HL-60 (cell line): ENCODE data around the gene ADAMTSL3.

Experiments
- GABPA ChIP-seq: IDR thresholded peaks from 2 replicates; pipeline ENCODE4 v1.6.1; 2012; ENCODE audit warnings: low read depth
- POLR2AphosphoS5 ChIP-seq: IDR thresholded peaks from 2 replicates; pipeline ENCODE4 v1.6.1; 2012; ENCODE audit warnings: low read depth
- SPI1 ChIP-seq: IDR thresholded peaks from 2 replicates; pipeline ENCODE4 v1.6.1; 2012; ENCODE audit warnings: low read depth, mild to moderate bottlenecking, borderline replicate concordance
- TF ChIP-seq, protein P1 (sequence below): IDR thresholded peaks from one replicate; pipeline ENCODE4 v1.5.1; 2011; ENCODE audit warnings: low read length, control low read depth, inconsistent platforms; ENCODE audit not compliant: insufficient read depth
- TF ChIP-seq, protein P2 (sequence below): IDR thresholded peaks from 2 replicates; pipeline ENCODE4 v1.6.1; 2012; ENCODE audit warnings: low read depth; ENCODE audit not compliant: insufficient replicate concordance

DNA sequence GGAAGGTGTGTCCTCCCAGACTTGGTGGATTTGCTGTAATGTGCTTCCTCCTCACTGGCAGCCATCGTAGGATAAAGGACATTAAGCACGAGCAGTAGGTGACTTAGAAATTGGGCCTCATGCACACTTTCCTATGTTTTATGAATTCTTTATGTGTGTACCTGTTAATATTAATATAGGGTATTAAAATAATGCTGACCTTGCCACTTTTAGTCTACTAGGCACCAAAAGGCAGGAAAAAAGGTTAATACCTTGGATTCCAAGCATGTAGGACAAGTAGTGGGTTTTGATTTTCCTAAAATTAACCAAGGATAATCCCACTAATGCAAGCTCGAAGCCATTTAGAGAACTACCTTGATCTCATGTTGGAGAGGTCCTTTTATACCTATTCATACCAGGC is 55.9 kb downstream of the ADAMTSL3 start:
- TF ChIP-seq, protein P1, sequence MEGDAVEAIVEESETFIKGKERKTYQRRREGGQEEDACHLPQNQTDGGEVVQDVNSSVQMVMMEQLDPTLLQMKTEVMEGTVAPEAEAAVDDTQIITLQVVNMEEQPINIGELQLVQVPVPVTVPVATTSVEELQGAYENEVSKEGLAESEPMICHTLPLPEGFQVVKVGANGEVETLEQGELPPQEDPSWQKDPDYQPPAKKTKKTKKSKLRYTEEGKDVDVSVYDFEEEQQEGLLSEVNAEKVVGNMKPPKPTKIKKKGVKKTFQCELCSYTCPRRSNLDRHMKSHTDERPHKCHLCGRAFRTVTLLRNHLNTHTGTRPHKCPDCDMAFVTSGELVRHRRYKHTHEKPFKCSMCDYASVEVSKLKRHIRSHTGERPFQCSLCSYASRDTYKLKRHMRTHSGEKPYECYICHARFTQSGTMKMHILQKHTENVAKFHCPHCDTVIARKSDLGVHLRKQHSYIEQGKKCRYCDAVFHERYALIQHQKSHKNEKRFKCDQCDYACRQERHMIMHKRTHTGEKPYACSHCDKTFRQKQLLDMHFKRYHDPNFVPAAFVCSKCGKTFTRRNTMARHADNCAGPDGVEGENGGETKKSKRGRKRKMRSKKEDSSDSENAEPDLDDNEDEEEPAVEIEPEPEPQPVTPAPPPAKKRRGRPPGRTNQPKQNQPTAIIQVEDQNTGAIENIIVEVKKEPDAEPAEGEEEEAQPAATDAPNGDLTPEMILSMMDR: no peak
- TF ChIP-seq POLR2AphosphoS5 (no peak), GABPA (no peak), SPI1 (no peak)
- TF ChIP-seq, protein P2, sequence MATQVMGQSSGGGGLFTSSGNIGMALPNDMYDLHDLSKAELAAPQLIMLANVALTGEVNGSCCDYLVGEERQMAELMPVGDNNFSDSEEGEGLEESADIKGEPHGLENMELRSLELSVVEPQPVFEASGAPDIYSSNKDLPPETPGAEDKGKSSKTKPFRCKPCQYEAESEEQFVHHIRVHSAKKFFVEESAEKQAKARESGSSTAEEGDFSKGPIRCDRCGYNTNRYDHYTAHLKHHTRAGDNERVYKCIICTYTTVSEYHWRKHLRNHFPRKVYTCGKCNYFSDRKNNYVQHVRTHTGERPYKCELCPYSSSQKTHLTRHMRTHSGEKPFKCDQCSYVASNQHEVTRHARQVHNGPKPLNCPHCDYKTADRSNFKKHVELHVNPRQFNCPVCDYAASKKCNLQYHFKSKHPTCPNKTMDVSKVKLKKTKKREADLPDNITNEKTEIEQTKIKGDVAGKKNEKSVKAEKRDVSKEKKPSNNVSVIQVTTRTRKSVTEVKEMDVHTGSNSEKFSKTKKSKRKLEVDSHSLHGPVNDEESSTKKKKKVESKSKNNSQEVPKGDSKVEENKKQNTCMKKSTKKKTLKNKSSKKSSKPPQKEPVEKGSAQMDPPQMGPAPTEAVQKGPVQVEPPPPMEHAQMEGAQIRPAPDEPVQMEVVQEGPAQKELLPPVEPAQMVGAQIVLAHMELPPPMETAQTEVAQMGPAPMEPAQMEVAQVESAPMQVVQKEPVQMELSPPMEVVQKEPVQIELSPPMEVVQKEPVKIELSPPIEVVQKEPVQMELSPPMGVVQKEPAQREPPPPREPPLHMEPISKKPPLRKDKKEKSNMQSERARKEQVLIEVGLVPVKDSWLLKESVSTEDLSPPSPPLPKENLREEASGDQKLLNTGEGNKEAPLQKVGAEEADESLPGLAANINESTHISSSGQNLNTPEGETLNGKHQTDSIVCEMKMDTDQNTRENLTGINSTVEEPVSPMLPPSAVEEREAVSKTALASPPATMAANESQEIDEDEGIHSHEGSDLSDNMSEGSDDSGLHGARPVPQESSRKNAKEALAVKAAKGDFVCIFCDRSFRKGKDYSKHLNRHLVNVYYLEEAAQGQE: no peak
